ENCODE measurements around the gene KLHL15.

DNA sequence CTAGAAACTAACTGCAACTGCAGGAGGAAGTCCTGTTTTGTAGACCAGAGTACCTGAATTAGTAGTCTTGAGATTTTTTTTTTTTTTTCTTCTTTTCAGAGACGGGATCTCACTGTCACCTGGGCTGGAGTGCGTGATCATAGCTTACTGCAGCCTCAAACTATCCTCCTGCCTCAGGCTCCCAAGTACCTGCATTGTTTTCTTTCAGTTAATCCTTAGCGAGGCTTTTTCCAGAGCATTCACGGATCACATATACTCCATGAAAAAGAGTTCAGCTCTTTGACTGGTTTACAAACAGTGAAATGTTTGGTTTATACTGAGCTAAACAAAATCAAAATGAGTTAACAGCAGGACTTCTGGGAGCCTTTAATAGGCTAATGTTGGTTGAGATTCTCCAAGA, 45.8 kb downstream of the KLHL15 start:
- TF ChIP-seq FOS (IDR thresholded peaks at IDR 0.05; ENCODE audit: borderline replicate concordance, insufficient read depth, low read length) (no peak), EZH2 (IDR thresholded peaks at IDR 0.05; ENCODE audit: borderline replicate concordance, low read depth, low read length, severe bottlenecking) (no peak), POLR2AphosphoS5 (IDR thresholded peaks at IDR 0.05; ENCODE audit: insufficient read depth, low read depth, low read length) (no peak), POLR2A (IDR thresholded peaks at IDR 0.05; ENCODE audit: low read depth, low read length) (no peak), GATA2 (IDR thresholded peaks at IDR 0.05; ENCODE audit: insufficient read depth, insufficient read length, low read depth, low read length) (no peak)
- TF ChIP-seq, protein P1, sequence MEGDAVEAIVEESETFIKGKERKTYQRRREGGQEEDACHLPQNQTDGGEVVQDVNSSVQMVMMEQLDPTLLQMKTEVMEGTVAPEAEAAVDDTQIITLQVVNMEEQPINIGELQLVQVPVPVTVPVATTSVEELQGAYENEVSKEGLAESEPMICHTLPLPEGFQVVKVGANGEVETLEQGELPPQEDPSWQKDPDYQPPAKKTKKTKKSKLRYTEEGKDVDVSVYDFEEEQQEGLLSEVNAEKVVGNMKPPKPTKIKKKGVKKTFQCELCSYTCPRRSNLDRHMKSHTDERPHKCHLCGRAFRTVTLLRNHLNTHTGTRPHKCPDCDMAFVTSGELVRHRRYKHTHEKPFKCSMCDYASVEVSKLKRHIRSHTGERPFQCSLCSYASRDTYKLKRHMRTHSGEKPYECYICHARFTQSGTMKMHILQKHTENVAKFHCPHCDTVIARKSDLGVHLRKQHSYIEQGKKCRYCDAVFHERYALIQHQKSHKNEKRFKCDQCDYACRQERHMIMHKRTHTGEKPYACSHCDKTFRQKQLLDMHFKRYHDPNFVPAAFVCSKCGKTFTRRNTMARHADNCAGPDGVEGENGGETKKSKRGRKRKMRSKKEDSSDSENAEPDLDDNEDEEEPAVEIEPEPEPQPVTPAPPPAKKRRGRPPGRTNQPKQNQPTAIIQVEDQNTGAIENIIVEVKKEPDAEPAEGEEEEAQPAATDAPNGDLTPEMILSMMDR (IDR thresholded peaks at IDR 0.05; ENCODE audit: extremely low read depth in 1 of 2, insufficient read depth in 1 of 2, low read depth in 1 of 2, low read length in 2 of 2) = no peak
- TF ChIP-seq, protein P2, sequence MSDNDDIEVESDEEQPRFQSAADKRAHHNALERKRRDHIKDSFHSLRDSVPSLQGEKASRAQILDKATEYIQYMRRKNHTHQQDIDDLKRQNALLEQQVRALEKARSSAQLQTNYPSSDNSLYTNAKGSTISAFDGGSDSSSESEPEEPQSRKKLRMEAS (IDR thresholded peaks at IDR 0.05; ENCODE audit: insufficient read depth, insufficient read length) = no peak
